Transverse colon (tissue), 4 donors: ENCODE data around the gene ACER1. TPM values are rescaled to one million over a fixed set of nuclear protein-coding genes. Genes with fewer than 3 reads are reported as not detected.

Source experiments
- DNase-seq: peaks from one replicate; pipeline ENCODE4 v3.0.0-alpha.2; 2019
- H3K27ac ChIP-seq, 4 donors: fragments of 200-600 bp; sonication (generic); 2 replicates each; pipeline ENCODE4 v1.5.1; 2016 to 2018; ENCODE audit warnings: inconsistent platforms in 4 of 4
- H3K27me3 ChIP-seq: fragments of 200-600 bp; sonication (generic); 2 replicates; pipeline ENCODE4 v1.5.1; 2017; ENCODE audit warnings: inconsistent platforms
- H3K36me3 ChIP-seq, 4 donors: fragments of 200-600 bp; sonication (generic); 2 replicates each; pipeline ENCODE4 v1.5.1; 2017 to 2019; ENCODE audit warnings: inconsistent platforms in 4 of 4
- H3K4me1 ChIP-seq, 4 donors: fragments of 200-600 bp; sonication (generic); 2 replicates each; pipeline ENCODE4 v1.5.1; 2017 to 2020; ENCODE audit warnings: inconsistent platforms in 4 of 4
- H3K4me3 ChIP-seq, 4 donors: fragments of 200-600 bp; sonication (generic); 1 replicate in 1 of 4; 2 replicates in 3 of 4; pipeline versions ENCODE4 v1.5.1 to v1.6.1; 2017 to 2019; ENCODE audit warnings: inconsistent platforms in 4 of 4
- H3K9me3 ChIP-seq, 2 donors: fragments of 200-600 bp; sonication (generic); 2 replicates each; pipeline ENCODE4 v1.5.1; 2017 to 2019; ENCODE audit warnings: inconsistent platforms in 2 of 2
- CTCF ChIP-seq, 5 experiments: fragments of 200-600 bp in 3 of 5; fragments of 450-650 bp in 2 of 5; sonication (generic) in 3 of 5; IDR thresholded peaks; 1 replicate in 2 of 5; 2 replicates in 3 of 5; pipeline ENCODE4 v1.5.1; 2016 to 2017; ENCODE audit warnings: antibody characterized with exemption in 5 of 5, inconsistent platforms in 3 of 5, mild to moderate bottlenecking in 2 of 5, moderate library complexity in 1 of 5
- EP300 ChIP-seq: sonication (generic); formaldehyde crosslinking; IDR thresholded peaks from one replicate; pipeline ENCODE4 v1.6.1; 2017; ENCODE audit warnings: antibody characterized with exemption, low read depth
- POLR2A ChIP-seq: fragments of 450-650 bp; IDR thresholded peaks from one replicate; pipeline ENCODE4 v1.6.1; 2016; ENCODE audit warnings: antibody characterized with exemption, mild to moderate bottlenecking, moderate library complexity
- POLR2AphosphoS5 ChIP-seq, 3 donors: sonication (generic); formaldehyde crosslinking; IDR thresholded peaks; one replicate each; pipeline ENCODE4 v1.6.1; 2016; ENCODE audit warnings: antibody characterized with exemption in 3 of 3
- WGBS, 2 donors: methylation state at CpG; one replicate each; pipeline ENCODE4 v1.1.5; 2018; ENCODE audit warnings: low coverage in 1 of 2; 5-methylcytosine and 5-hydroxymethylcytosine counted together
- in situ Hi-C, 4 donors: fragments of 200-750 bp; cut with MboI; loops; one replicate each; pipeline versions ENCODE4 v1.15.0 to v1.15.1; 2017; ENCODE audit warnings: low sequenced_read_pairs in 3 of 4, low pct_ligation_motif_present in 1 of 4, low pct_unique_long_range_greater_than_20kb in 1 of 4
- intact Hi-C: fragments of 100-400 bp; cut with DNase I; formaldehyde crosslinking; loops from one replicate; pipeline ENCODE4 v1.15.1; 2023; ENCODE audit warnings: low total_unique reads
- total RNA-seq, 4 donors: library from RNA; depleted of rRNA; stranded (reverse); fragments of >200 nt; gene quantifications; one replicate each; pipeline ENCODE4 v1.1.0, GENCODE V29; 2016

ACER1 gene
- total RNA-seq, 4 donors from 2014 or later = 9.2 TPM; not detected in 3

DNA sequence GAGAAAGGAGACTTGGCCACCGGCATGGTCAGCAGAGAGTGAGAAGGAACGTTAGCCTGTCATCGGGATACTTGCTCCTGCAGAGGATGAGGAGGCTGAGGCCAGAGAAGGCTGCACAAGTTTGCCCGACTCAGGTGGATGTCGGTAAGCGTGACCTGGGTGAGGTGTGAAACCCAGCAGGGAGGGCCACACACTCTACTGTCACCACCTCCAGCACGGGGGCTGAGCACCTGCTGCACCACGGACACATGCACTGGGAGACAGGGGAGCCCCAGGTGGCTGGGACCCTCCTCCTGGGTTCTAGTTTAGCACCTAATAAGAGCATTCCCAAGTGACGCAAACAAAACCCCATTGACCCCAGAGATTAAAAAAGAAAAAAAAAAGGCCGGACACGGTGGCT, 70.9 kb downstream of the ACER1 start:
- TF ChIP-seq EP300 = no peak
- TF ChIP-seq CTCF (IDR thresholded peaks at IDR 0.05) = no peak
- TF ChIP-seq POLR2A = no peak
- TF ChIP-seq POLR2AphosphoS5 (IDR thresholded peaks at IDR 0.05) = no peak
- H3K27ac ChIP-seq = no peak overlapping the region
- intact Hi-C loops = no loop called here
- no peaks in the 10 kb centered on the region for H3K9me3 ChIP-seq
- H3K36me3 ChIP-seq = no peaks in the 10 kb centered on the region
- H3K27me3 ChIP-seq = no peaks in the 10 kb centered on the region
- 80 to 96% methylated on average over 2 to 11 of the region's 11 CpGs for WGBS, 2 donors
- no peak for DNase-seq
- no peak overlapping the region for H3K4me3 ChIP-seq
- peaks cover 0 to 22% (median 11%) of the 10 kb centered on the region in 4 donors for H3K4me1 ChIP-seq
- in situ Hi-C loops = no loop called here

GRCh38 chr19:6261883-6262282, 71.5 kb downstream of the ACER1 start:
- WGBS, 2 donors = 62 to 86% methylated on average over 4 to 15 of the region's 15 CpGs
- Histone ChIP-seq H3K27me3 (no peaks in the 10 kb centered on the region), H3K36me3 (no peaks in the 10 kb centered on the region), H3K4me3 (no peak overlapping the region), H3K27ac (no peak overlapping the region), H3K9me3 (no peaks in the 10 kb centered on the region), H3K4me1 (peaks cover 0 to 22% (median 11%) of the 10 kb centered on the region in 4 donors)
- DNase-seq = no peak
- in situ Hi-C loops (no loop called here), intact Hi-C loops (no loop called here)
- TF ChIP-seq POLR2AphosphoS5 (IDR thresholded peaks at IDR 0.05) (no peak), POLR2A (no peak), EP300 (no peak)

GRCh38 chr19:6260912-6261650, 72.3 kb downstream of the ACER1 start:
- Histone ChIP-seq H3K4me1 (peaks cover 0 to 22% (median 11%) of the 10 kb centered on the region in 4 donors), H3K36me3 (no peaks in the 10 kb centered on the region), H3K27me3 (no peaks in the 10 kb centered on the region), H3K4me3 (no peak overlapping the region), H3K9me3 (no peaks in the 10 kb centered on the region), H3K27ac (no peak overlapping the region)
- no peak for DNase-seq
- TF ChIP-seq CTCF (IDR thresholded peaks at IDR 0.05) = peak in 3 of 5 experiments; percentile 34 to 43 (median 34)
- TF ChIP-seq POLR2A = no peak
- no peak for TF ChIP-seq POLR2AphosphoS5 (IDR thresholded peaks at IDR 0.05)
- TF ChIP-seq EP300 = no peak
- intact Hi-C loops = no loop called here
- WGBS, 2 donors = 28 to 86% methylated on average over 3 to 29 of the region's 30 CpGs
- in situ Hi-C loops = no loop called here

DNA sequence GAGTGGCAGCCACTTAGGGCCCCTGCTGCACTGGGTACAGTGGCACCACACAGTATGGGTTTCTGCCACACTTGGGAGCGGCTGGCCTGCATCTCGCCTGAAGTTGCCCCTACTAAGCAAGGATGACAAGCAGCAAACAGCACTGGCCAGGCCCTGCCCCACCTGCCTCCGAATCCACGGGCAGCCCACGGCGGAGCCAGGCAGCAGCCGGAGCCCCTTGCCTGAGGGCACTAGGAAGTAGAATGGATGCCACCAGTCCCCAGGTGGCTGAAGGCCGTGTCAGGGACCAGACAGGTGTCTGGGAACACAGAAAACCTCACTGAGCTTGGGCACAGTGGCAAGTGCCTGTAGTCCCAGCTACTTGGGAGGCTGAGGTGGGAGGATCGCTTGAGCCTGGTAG, 73.0 kb downstream of the ACER1 start:
- 96% methylated on average over 9 of the region's 9 CpGs; no CpG with 5 or more reads in 1 of the 2 donors for WGBS, 2 donors
- in situ Hi-C loops = no loop called here
- H3K36me3 ChIP-seq = no peaks in the 10 kb centered on the region

More for the DNA sequence above, 73.0 kb downstream of the ACER1 start:
- Histone ChIP-seq H3K27ac (no peak overlapping the region), H3K9me3 (no peaks in the 10 kb centered on the region), H3K27me3 (no peaks in the 10 kb centered on the region), H3K4me3 (no peak overlapping the region), H3K4me1 (peaks cover 0 to 20% (median 11%) of the 10 kb centered on the region in 4 donors)
- DNase-seq = no peak
- TF ChIP-seq CTCF (IDR thresholded peaks at IDR 0.05) (no peak), EP300 (no peak), POLR2A (no peak), POLR2AphosphoS5 (IDR thresholded peaks at IDR 0.05) (no peak)
- intact Hi-C loops = no loop called here
